Measurements from ENCODE around the gene KRTAP10-2.
"Not testable (repeated sequence)": the region's sequence is repeated elsewhere in the genome, so short reads cannot be mapped to it uniquely, and the experiment has no call there.

The KRTAP10-2 gene

GRCh38 chr21:44551340-44551961, at the start of gene KRTAP10-2:
Gene KRTAP10-2 (minus strand): TSS chr21:44551505. CDS start chr21:44551458, 47 bp downstream.
- no peak for DNase-seq

GRCh38 chr21:44601091-44601490, 49.8 kb upstream of the KRTAP10-2 start:
- not testable (repeated sequence) for DNase-seq

GRCh38 chr21:44600118-44600978, 49.0 kb upstream of the KRTAP10-2 start, which contains the start of gene KRTAP10-7:
Gene KRTAP10-7 (plus strand): TSS chr21:44600597. CDS start chr21:44600622, 25 bp downstream.
- DNase-seq, result not testable (repeated sequence)

GRCh38 chr21:44599264-44600029, 48.1 kb upstream of the KRTAP10-2 start:
- DNase-seq, result no peak

- no peak for DNase-seq
These were observed 46.8 kb upstream of the KRTAP10-2 start for GRCh38 chr21:44598061-44598460.

- DNase-seq, result no peak
These were observed 44.9 kb upstream of the KRTAP10-2 start for GRCh38 chr21:44596068-44596725.

GRCh38 chr21:44595524-44595923, 44.2 kb upstream of the KRTAP10-2 start:
- DNase-seq, result no peak

- no peak for DNase-seq
These were observed 43.2 kb upstream of the KRTAP10-2 start for GRCh38 chr21:44594406-44594916.

- DNase-seq, result no peak
These were observed 42.5 kb upstream of the KRTAP10-2 start for GRCh38 chr21:44593598-44594405.

GRCh38 chr21:44592446-44593311, 41.4 kb upstream of the KRTAP10-2 start, which contains the start of gene KRTAP10-6:
Gene KRTAP10-6 (minus strand): TSS chr21:44592505. CDS start chr21:44592484, 21 bp downstream.
- no peak for DNase-seq

GRCh38 chr21:44591801-44592130, 40.5 kb upstream of the KRTAP10-2 start:
- DNase-seq, result not testable (repeated sequence)

GRCh38 chr21:44590897-44591800, 39.8 kb upstream of the KRTAP10-2 start:
- DNase-seq, result not testable (repeated sequence)

- no peak for DNase-seq
These were observed 39.0 kb upstream of the KRTAP10-2 start for GRCh38 chr21:44590311-44590721.

- no peak for DNase-seq
These were observed 38.4 kb upstream of the KRTAP10-2 start for GRCh38 chr21:44589586-44590305.

GRCh38 chr21:44589094-44589493, 37.8 kb upstream of the KRTAP10-2 start:
- no peak for DNase-seq

- no peak for DNase-seq
These were observed 34.6 kb upstream of the KRTAP10-2 start for GRCh38 chr21:44585892-44586291.

GRCh38 chr21:44583800-44584147, 32.5 kb upstream of the KRTAP10-2 start:
- DNase-seq, result peak; percentile 7

- DNase-seq, result no peak
These were observed 31.9 kb upstream of the KRTAP10-2 start for GRCh38 chr21:44583089-44583799.
